Uterus (tissue), 4 donors: ENCODE data around the gene CNTF. TPM values are rescaled to one million over a fixed set of nuclear protein-coding genes. Genes with fewer than 3 reads are reported as not detected.

ENCODE experiments used
- DNase-seq, 2 donors: peaks; one replicate each; pipeline ENCODE4 v3.0.0-alpha.2; 2019 to 2020
- H3K27ac ChIP-seq, 2 donors: fragments of 200-600 bp; sonication (generic); 1 replicate in 1 of 2; 2 replicates in 1 of 2; pipeline ENCODE4 v1.5.1; 2016 to 2018
- H3K27me3 ChIP-seq, 2 donors: fragments of 200-600 bp; sonication (generic); one replicate each; pipeline ENCODE4 v1.5.1; 2018 to 2019; ENCODE audit warnings: control low read depth in 1 of 2
- H3K36me3 ChIP-seq, 2 donors: fragments of 200-600 bp; sonication (generic); one replicate each; pipeline ENCODE4 v1.5.1; 2019; ENCODE audit warnings: control low read depth in 1 of 2
- H3K4me1 ChIP-seq, 2 donors: fragments of 200-600 bp; sonication (generic); one replicate each; pipeline ENCODE4 v1.5.1; 2018 to 2019; ENCODE audit warnings: control low read depth in 1 of 2
- H3K4me3 ChIP-seq, 2 donors: fragments of 200-600 bp; sonication (generic); 1 replicate in 1 of 2; 2 replicates in 1 of 2; pipeline ENCODE4 v1.5.1; 2018 to 2019; ENCODE audit warnings: mild to moderate bottlenecking in 1 of 2
- H3K9me3 ChIP-seq, 2 donors: fragments of 200-600 bp; sonication (generic); one replicate each; pipeline ENCODE4 v1.5.1; 2019; ENCODE audit warnings: control low read depth in 1 of 2
- CTCF ChIP-seq, 4 experiments: fragments of 200-600 bp in 2 of 4; fragments of 450-650 bp in 2 of 4; sonication (generic) in 2 of 4; IDR thresholded peaks; one replicate each; pipeline ENCODE4 v1.5.1; 2016 to 2019; ENCODE audit warnings: antibody characterized with exemption in 4 of 4, mild to moderate bottlenecking in 2 of 4, moderate library complexity in 1 of 4
- POLR2A ChIP-seq, 2 donors: fragments of 450-650 bp; IDR thresholded peaks; one replicate each; pipeline ENCODE4 v1.6.1; 2016; ENCODE audit warnings: antibody characterized with exemption in 2 of 2, mild to moderate bottlenecking in 1 of 2, moderate library complexity in 1 of 2
- intact Hi-C: fragments of 100-400 bp; cut with DNase I; formaldehyde crosslinking; loops from one replicate; pipeline ENCODE4 v1.15.1; 2023; ENCODE audit warnings: low total_unique reads
- total RNA-seq, 4 donors: library from RNA; depleted of rRNA in 3 of 4; stranded (reverse); fragments of >200 nt in 3 of 4; gene quantifications; one replicate each; pipeline versions ENCODE4 v1.1.0 to v1.2.4, GENCODE V29; 2014 to 2023
- donor health status: DM: yes; HTN: yes; CAD: no.

Gene CNTF
- total RNA-seq, 4 donors from 2014 or later: 1.1 to 1.2 TPM; not detected in 2

DNA sequence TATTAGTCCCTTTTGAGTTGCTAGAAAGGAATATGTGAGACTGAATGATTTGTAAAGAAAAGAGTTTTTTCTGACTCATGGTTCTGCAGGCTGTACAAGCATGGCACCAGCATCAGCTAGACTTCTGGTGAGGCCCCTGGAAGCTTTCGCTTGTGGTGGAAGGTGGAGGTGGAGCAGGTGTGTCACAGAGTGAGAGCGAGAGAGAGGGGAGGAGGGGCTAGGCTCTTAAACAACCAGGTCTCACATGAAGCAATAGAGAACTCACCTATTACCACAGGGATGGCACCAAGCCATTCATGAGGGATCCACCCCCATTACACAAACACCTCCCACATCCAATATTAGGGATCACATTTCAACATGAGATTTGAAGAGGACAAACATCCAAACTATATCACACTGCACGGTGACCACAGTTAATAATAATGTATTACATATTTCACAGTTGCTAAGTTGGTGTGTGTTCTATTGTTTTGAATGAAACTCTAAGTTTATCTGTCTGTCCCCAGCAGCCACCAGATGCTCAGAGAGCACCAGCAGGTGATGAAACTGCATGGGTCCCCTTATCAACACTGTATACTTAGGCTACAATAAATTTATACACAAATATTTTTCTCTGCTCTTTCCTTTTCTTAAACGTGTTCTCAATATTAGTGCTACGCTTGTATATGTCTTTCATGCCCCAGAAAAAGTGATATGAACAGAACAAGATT, 29.5 kb upstream of the CNTF start:
- no peaks in the 10 kb centered on the region for H3K4me1 ChIP-seq
- H3K27me3 ChIP-seq: no peaks in the 10 kb centered on the region
- DNase-seq: no peak
- H3K4me3 ChIP-seq: no peak overlapping the region
- H3K36me3 ChIP-seq: no peaks in the 10 kb centered on the region
- no peaks in the 10 kb centered on the region for H3K9me3 ChIP-seq
- intact Hi-C loops: no loop called here
- TF ChIP-seq POLR2A (IDR thresholded peaks at IDR 0.05) (no peak), CTCF (IDR thresholded peaks at IDR 0.05) (no peak)
- no peak overlapping the region for H3K27ac ChIP-seq

DNA sequence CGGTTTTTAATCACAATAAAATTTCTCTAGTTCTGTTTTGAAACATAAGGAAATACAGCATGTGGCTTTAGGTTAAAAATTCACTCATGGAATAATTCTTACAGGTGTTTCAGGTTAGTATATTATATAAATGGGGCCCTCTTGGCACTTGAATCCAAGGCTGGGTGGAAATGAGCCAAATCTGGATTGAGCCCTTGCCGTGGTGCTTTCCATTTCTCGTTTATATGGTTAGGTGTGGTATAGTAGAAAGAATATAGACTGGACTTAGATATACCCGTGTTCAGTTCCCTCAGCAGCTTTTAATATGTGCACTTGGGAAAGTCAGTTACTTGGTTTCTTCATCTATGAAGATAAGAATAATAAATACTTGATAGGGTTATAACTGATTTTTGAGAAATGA, 27.6 kb upstream of the CNTF start:
- Histone ChIP-seq H3K9me3 (no peaks in the 10 kb centered on the region), H3K27ac (no peak overlapping the region), H3K27me3 (no peaks in the 10 kb centered on the region), H3K4me3 (no peak overlapping the region), H3K4me1 (no peaks in the 10 kb centered on the region), H3K36me3 (no peaks in the 10 kb centered on the region)
- DNase-seq: no peak
- TF ChIP-seq CTCF (IDR thresholded peaks at IDR 0.05) (no peak), POLR2A (IDR thresholded peaks at IDR 0.05) (no peak)
- intact Hi-C loops: no loop called here

- TF ChIP-seq POLR2A (IDR thresholded peaks at IDR 0.05): no peak
- Histone ChIP-seq H3K9me3 (no peaks in the 10 kb centered on the region), H3K27ac (no peak overlapping the region), H3K4me3 (no peak overlapping the region), H3K27me3 (no peaks in the 10 kb centered on the region), H3K4me1 (no peaks in the 10 kb centered on the region), H3K36me3 (no peaks in the 10 kb centered on the region)
- no peak for DNase-seq
- intact Hi-C loops: no loop called here
Observed at GRCh38 chr11:58596621-58597020, 25.8 kb upstream of the CNTF start.

DNA sequence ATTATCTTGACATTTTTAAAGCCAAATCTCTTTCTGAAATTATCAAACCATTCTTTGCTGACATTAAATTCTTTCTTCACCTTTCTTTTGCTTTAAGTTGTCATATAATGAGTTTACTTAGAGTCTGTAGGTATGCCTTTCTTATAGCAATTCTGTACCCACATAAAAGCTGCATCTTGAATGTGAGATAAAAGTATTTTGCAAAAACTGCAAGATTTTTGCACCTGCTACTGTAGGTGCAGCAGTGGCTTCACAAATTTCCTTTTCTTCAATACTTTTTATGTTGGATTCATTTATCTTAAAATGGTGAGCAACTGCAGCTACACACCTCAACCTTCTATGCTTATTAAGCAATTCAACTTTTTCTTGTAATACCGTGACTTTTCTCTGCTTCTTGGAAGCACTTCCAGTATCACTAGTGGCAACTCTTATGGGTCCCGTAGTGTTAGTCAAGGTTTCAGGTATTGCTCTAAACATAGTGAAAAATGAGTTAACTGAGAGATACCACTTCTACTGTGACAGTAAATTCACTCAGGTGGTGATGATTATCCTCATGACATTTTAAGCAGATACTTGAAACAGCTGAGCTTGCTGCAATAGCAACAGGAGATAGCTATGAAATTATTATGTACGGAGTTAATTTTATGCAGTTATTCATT, 24.9 kb upstream of the CNTF start:
- intact Hi-C loops: no loop called here
- DNase-seq: no peak

DNA sequence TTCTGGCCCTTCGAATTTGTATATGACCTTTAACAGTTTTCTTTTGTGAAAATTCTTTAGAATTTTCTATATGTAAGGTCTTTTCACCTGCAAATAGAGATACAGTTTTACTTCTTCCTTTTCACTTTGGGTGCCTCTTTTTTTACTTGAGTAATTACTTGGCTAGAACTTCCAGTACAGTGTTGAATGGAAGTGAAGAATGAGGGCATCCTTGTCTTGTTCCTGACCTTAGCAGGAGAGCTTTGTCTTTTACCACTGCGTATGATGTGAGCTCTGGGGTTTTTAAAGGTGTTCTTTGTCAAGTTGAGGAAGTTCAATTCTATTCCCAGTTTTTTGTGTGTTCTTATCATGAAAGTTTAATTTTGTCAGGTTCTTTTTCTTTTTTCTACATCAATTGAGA, 22.0 kb upstream of the CNTF start:
- H3K36me3 ChIP-seq: no peaks in the 10 kb centered on the region
- H3K9me3 ChIP-seq: no peaks in the 10 kb centered on the region
- TF ChIP-seq POLR2A (IDR thresholded peaks at IDR 0.05): no peak
- no peak for TF ChIP-seq CTCF (IDR thresholded peaks at IDR 0.05)
- no peaks in the 10 kb centered on the region for H3K27me3 ChIP-seq
- no peak overlapping the region for H3K27ac ChIP-seq
- DNase-seq: no peak
- no peak overlapping the region for H3K4me3 ChIP-seq
- intact Hi-C loops: no loop called here
- H3K4me1 ChIP-seq: no peaks in the 10 kb centered on the region

More for the DNA sequence above, 24.9 kb upstream of the CNTF start:
- H3K27ac ChIP-seq: no peak overlapping the region
- H3K9me3 ChIP-seq: no peaks in the 10 kb centered on the region
- H3K4me3 ChIP-seq: no peak overlapping the region
- no peaks in the 10 kb centered on the region for H3K36me3 ChIP-seq
- no peaks in the 10 kb centered on the region for H3K27me3 ChIP-seq
- H3K4me1 ChIP-seq: no peaks in the 10 kb centered on the region
- no peak for TF ChIP-seq POLR2A (IDR thresholded peaks at IDR 0.05)
- TF ChIP-seq CTCF (IDR thresholded peaks at IDR 0.05): no peak
